GM18870 (cell line): Measurements from ENCODE around the gene CACNA2D4.

Experiments used
- ATAC-seq: cut with Tn5 transposase; IDR thresholded peaks from one replicate; pipeline ENCODE4 v1.9.1; 2021; ENCODE audit warnings: moderate library complexity; ENCODE audit not compliant: unreplicated experiment

Gene CACNA2D4

DNA sequence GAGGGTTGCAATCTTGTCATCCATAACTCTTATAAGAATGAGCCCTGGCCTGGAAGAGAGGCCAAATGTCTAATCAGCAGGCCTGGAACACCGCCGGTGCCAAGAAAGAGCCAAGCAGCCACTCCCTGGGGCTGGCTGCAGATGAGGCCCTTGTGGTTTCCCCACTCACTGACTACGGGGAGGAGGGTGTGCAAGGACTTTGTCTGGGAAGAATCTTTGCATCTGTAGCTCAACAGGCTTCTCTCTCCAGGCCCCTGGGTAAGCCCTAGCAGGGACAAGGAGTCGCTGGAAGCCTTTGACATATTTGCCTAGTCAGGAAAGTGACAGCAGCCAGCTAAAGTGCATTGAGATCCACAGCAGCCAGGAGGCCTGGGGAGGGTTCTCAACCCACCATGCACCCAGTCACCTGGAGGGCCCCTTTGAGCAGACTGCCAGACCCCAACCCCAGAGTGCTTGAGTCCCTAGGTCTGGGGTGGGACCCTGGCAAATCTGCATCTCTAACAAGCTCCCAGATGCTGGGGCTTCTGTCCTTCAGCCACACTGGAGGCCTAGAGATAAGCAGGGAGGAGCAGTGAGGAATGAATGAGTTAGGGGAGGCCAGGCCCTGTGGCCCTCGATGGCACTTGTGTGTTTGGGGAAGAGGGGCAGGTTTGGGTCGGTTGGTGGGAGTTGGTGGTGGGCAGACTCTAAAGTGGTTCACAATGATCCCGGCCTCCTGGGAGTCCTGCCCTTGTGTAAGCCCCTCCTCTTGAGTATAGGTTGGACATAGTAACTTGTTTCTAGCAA lies 112.0 kb downstream of the CACNA2D4 start:
- ATAC-seq = no peak

DNA sequence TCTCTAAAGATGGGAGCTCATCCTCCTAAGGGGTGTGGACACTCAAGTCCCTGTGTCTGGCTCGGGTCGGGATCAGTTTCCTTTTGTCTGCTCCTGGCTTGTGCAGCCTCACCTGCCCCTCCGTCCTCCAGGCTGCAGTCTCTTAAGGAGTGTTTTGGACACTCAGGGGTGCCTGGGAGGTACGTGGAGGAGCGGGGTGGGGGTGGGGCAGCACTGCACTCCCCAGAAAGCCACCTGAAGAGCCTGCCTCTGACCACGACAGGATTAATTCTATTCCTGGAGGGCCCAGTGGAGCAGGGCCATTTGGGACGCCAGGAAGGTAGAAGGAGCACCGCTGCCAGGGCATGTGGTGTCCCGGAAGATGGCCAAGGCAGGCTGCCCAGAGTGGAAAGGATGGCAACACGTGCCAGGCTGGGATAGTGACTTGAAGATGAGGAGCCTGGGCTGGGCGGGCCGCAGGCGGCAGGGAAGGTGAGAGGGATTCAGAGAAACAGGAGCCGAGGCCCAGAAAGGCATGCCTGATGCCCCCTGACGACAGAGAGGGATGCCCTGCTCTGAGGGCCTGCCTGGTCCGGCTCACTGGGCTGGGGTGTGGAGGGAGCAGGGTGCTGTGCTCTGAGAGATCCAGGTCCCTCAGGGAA lies 112.9 kb downstream of the CACNA2D4 start:
- no peak for ATAC-seq

DNA sequence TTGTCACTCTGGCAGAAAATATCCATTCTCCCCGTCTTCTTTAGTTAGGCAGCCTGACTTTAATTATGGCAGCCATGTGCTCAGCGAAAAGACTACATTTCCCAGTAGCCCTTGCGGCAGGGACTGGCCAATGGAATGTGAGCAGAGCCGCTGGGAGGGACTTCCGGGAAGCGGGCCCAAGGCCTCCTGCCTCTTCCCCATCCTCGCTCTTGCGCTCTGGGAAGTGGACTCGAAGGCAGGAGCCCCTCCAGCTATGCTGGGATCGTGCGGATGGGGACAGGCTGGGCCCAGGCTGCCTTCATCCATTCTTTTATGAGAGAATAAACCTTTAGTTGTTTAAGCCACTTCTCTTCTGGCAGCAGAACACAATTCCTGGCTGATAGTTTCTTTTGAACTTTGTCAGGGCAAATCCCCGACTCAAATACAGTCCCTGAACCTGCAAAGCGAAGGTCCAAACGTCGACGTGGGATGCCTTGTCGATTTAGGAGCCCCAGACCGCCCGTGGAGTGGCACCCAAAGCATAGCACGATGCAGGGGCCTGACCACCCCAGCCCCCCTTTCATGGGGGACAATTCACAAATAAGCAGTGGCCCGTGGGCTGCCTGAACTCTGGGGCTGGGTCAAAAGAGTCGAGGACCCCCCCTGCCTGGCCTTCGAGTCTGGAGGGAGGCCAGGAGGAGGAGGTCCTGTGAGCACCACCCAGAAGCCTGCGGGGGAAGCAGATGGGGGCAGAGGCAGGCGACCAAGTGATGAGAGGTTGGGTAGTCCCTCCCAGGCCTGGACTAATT lies 113.7 kb downstream of the CACNA2D4 start:
- peak; percentile 76 for ATAC-seq

DNA sequence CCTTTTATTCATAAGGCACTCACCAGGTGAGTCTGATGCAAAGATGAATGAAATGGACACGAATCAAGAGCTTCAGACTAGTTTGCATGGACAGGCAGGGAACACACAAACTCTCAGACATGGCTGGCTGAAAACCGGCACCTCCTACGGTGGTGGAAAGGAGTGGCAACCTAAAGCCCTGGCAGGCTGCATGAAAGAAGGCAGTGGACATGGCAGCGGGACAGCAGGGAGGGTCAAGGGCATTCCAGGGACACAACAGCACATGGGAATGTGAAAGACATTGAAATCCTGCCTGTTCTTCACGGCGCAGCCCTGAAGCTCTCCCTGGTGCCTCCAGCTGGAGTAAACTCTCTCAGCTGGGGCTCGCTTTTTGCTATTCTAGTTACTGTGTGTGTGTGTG lies 114.7 kb downstream of the CACNA2D4 start:
- ATAC-seq = no peak

DNA sequence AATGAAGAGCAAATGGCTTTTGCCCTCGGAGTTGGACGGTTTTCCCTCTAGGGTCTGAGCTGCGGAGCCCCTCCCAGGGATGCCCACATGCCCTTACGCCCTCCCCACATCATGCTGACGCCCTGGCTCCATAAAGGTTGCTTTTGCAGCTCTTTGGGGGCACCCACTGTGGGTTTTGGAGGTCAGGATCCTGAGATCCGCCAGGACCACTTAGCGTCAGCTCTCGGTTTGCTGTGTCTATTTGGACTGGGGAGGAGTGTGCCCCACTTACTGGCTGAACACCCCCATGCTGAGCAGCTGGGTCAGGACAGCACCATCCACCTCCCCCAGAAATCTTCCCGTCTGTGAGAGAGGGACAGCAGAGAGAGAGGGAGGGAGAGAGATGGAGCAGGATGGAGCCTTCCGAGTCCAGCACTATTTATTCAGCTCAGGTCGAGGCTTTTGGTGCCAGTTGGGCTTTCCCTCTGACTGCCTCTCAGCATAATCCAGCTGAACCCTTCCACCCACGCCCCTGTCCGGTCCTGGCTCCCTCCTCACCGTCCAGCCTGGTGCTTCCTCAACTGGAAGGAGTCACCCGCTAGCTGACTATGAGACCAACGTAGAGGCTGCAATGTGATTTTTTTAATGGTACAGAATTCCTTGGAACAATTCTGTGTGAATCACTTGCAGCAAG lies 117.0 kb downstream of the CACNA2D4 start:
- ATAC-seq = no peak

DNA sequence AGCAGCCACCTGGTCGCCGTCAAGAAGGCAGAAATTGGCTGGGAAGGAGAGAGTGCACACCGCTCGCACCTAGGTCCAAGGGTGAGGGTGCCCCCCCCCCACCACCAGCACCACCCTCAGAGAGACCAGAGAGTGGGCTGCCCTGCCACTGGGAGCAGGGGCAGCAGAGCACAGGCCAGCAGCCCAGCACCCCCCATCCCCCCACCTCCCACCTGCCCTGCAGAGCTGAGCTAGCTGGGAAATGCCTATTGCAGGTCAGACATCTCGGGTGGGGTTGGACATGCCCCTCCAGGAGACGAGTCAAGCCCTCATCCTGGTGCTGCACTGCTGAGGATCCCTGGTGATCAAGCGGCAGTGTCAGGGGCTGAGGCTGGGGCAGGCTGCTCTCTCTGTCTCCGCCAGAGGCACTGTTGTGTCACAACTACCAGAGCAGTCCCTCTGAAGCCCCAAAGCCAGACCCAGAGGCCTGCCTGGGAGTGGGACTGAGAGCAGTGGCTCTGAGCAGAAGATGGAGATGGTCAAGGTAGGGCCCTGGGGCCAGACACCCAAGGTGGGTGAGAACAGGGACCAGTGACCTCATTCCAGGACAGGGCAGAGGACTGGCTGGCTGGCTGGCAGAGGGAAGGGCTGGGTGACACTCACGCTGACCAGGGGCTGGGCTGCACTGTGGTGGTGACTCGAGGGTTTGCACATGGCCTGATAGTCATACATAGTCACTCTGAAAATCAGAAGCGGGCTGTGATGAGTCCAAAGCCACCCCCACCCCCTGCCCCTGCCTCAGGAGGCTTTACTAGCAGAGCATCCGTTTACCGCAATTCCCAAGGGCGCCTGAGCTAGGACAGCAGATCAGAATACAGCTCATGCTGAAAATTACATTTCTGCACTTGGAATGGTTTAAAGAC lies 117.8 kb downstream of the CACNA2D4 start:
- ATAC-seq = no peak

DNA sequence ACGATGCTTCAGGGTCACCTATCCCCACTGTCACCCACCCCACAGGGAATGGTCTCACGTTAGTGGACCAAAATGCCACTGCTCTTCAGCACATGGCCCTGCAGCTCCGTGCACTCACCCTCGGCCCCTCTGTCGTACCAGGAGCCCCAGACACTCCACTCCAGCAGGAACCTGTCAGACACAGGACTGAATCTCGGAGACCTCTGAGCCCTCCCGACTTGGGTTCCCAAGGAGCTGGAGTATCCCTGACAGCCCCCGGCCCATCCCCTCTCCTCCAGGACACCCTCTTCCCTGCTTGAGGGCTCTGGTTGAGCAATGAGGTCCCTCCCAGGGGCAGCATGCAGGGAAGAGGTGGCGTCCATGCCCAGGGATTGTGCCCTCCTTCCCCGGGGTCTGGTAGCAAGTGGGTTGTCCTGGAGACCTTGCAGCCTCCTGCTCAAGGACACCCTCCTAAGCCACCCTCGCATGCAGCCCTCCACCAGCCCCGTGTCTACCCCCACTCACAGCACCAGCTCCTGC lies 118.5 kb downstream of the CACNA2D4 start:
- no peak for ATAC-seq

DNA sequence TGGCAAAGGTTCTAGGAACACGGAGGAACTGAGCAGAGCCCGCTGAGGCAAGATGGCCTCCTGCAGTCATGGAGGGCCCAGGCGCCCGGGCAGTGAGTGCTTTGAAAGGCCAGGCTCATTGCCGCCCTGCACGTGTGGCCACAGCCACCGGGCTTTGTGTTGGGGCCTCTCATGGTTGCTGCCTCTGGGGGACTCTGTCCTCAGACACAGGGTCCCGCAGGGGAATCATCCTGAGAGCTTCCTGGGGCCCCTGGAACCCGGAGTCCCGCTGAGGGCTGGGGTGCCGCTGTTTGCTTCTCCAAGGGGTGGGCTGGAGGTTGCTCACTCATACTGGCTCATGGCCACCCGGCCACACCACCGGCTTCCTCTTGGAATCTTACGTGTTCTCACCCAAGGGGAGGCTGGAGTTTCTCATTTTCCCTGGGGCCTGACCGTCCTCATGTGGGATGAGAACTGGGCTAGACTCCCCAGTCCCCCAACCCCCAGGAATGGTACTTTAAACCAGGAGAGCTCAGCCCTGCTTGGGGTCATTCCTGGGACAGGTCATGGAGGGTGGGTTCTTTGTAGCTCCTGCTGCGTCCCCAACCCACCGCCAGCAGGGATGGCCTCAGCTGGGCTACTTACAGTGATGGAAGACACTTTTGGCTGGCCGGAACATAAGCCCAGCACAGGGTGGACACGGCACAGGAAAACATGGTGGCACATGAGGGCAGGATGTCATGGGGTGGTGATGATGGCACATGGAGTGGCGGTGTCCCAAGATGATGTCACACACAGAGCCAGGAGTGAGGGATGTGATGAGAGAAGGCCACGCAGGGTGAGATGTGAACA lies 119.2 kb downstream of the CACNA2D4 start:
- no peak for ATAC-seq

DNA sequence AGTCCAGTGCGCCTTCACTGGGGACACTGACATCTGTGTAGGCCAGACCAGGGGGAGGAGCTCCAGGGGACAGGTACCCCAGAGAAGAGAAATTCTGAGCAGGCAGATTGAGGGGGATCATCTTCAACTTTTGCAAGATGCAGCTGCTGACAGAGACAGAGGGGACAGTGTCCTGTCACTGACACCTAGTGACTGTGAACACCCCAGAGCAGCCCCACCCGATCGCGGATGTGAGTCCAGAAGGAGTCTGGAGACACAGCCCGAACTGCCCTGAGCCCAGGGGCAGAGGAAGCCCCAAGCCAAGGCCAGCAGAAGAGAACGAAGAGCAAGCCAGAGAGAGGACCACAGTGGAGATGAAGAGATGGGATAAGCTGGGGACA lies 119.8 kb downstream of the CACNA2D4 start:
- no peak for ATAC-seq

DNA sequence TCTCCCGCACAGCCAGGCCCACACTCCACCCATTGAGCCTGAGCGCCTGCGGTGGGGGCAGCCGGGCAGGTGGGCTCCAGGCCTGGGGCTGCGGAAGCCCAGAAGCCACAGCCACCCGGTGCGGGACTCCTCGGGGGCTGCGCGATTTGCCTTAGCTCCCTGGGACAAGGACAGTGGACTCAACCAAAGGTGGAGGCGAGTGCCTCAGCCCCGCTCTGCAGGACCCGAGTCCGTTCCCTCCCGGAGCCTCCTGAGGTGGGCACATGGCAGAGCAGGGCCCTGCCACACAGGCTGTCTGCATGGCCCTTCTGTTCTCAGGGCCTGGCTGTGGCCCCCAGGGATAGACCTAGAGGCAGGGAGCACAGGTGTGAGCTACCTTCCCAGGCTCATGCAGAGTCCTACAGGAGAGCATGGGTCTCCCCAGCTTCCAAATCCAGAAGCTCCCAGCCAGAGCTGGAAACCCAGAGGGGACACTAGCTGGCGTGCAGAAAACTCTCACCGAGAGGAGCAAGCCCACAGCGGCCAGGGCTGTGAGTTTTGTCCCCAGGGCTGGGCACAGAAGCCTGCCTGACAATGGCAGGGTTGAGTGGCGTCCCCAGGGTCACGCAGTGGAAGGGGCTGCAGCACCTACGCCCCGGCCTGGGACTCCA lies 120.3 kb downstream of the CACNA2D4 start:
- ATAC-seq = no peak

DNA sequence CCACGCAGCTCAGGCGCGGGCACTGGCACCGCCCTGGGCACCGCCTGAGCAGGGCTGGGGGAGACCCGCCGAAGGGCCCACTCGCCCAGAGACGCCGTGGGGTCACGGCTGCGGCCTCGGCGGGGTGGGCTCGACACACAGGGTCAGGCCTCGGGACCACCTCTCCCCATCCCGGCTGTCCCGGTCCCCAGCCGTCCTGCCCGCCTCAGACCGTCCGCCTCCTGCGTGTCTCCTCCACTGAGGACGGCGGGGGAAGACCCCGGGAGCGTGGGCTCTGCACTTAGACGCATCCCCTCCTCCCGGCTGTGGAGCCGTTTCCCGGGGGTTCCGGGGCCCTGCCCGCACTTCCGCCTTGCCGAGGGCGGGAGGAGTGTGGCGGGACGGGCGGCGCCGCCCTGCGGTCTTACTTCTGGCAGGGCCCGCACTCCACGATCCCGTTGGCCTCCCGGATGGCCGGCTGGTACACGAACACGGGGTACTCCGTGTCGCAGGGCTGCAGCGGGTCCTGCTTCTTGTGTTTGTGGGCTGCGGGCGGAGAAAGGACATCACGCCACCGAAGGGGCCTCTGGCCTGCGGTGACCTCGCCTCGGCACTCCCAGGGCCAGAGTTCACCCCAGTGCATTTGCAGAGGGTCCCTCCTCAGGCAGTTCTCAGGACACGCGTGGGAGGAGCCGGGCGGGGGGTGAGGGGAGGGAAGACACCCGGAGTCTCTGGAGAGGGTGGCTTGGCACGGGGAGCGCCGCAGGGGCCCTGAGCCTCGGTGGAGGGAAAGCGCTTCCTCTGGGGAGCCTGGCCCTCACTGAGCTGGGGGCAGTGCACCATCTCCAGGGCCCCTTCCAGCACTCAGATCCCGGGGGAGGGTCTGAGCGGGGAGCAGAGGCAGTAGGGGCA lies 121.2 kb downstream of the CACNA2D4 start:
- ATAC-seq = no peak

DNA sequence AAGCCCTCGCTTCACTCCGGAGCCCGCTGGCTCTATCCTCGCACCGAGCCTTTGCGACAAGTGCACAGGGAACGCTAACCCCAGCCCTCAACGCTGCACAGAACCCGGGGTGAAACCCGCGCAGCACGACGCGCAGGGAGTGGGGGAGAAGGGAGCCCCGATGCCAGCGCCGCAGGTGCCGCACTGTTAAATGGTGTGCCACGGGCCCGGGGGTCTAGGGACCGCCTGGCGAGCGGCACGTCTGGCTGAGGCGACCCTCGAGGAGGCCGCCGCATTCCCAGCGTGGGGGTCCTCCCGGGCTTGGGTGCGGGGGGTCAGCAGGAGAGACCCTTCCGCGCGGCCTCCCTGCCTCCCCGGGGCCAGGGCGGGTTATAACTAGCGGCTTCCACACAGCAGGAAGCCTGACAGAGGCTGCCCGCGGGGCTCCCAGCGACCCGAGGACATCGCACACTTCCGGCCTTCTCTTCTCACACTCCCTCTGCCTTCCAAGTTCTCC lies 121.9 kb downstream of the CACNA2D4 start:
- peak; percentile 5 for ATAC-seq

DNA sequence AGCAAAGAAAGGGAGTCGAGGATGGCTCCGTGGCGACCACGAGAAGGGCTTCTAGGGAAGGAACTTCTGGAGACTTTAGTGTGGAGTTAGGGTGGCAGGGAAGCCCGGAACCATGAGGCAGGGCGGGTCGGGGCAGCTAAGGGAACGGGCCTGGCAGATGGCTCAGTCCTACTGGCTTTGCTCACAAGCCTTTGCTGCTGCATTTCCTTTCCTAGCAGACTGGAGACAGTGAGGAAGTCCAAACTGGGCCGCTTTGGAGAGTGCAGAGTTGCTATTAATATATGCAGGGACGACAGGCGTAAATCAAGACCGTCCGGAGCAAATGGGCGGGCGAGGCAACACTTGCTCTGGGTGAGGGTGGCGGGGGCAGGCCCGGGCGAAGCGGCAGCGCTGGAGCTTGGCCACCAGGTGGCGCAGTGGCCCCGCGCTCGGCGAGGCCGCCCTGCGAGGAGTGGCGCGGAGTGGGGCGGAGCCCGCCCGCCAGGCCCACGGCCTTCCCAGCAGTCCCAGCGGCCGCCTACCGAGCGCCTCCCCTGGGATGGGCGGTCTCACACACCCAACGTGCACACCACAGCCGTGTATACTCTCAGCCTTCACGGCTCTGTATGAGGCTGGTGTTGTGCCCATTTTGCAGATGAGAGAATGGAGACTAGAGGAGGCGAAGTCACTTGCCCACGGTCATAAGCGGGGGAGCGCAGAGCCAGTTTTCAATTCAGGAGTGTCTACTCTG lies 122.5 kb downstream of the CACNA2D4 start:
- peak; percentile 73 for ATAC-seq

DNA sequence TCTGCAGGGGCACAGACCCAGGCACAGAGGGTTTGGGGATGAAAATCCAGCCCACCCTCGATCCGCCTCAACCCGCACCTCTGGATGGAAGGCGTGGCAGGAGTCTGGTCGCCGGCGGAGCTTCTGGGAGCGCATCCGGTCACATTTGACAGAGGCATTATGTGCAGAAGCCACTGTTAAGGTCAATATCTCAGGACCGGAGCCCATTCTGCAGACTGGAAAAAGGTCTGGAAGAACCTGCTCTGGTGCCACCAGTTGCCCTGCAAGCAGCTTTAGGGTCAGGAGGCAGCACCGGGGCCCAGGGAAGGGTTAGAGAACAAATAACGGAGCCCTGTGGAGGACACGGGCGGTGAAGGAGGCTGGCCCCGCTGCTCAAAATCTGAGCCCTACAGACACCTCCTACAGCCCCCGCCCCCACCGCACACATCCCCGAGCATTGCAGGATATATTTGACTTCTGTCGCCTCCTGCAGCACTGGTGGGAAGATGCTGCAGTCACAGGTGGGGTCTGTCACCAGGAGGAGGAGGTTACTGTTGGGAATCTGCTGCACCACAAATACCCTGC lies 123.1 kb downstream of the CACNA2D4 start:
- ATAC-seq = no peak

DNA sequence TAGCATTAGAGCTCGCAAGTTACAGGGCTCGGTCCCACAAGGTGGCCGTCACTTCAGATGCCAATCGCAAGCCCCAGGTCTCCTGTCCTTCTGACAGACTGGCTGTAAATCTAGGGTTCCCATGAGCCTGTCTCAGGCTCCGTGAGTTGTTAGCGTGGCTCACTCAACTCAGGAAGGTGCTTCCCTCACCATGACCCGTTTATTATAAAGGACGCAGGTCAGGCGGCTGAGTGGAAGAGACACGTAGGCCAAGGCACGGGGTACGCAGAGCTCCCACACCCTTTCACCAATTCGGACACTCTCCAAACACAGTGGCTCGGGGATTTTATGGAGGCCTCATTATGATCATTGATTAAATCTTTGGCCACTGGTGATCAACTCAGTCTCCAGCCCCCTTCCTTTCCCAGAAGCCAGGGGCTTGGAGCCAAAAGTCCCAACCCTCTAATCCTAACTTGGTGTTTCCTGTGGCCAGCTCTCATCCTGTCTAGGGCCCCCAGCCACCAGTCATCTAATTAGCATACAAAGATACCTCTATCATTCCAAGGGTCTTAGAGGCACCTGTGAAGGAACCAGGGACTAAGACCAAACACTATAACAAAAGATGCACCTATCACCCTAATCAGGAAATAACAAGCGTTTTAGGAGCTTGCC lies 123.9 kb downstream of the CACNA2D4 start:
- ATAC-seq = no peak
